ENCODE results near the gene SPTBN1.

Gene SPTBN1

DNA sequence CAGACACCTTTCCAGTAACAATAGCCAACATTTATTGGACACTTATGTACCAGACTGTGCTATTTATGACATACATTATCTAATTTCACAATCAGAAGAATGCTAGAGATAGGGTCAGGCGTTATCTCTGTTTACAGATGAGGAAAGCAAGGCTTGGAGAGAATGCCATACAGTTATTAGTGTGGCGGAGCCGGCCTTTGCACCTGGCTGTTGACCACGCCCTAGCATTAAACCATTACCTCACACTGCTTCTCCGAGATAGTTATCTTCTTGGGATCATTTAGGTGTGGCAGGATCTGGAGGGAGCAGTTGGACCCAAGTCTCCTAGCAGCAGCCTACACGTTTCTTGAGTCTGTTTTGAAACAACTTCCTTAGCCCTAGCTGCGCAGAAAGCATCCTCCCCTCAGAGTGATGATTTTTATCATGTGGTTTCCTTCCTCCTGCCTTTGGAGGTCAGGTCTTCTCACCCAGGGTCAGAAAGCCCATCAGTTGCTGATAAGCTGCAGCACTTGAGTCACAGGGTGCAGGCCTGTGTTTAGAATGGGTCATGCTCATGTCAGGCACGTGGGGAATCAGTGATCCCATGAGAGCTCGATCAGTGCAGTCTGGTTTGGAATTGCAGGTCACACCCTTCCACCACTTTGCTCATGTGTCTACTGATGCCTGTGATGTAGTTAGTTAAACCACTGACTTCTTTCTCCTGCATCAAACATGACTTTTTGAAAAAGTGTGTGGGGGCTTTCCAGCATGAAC is 118.2 kb downstream of the SPTBN1 start:
- DNase-seq (ENCODE audit: low spot score) = no peak

DNA sequence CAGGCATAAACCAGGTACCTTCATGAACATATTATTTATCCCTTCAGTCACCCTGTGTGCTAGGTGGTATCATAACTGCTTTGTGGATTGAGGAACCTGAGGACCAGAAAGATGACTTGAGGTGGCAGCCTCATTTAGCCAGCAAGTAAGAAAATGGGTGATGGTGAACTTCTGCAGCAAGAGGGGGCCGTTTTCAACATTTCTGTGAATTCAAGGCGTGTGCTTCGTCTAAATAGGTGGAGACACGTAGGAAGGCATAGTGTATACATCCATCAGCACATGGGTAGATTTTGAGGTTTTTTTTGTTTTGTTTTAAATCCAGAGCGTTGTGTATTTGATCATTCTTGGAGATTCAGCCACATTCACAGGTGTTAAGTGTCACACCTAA is 118.7 kb downstream of the SPTBN1 start:
- DNase-seq (ENCODE audit: low spot score) = no peak

DNA sequence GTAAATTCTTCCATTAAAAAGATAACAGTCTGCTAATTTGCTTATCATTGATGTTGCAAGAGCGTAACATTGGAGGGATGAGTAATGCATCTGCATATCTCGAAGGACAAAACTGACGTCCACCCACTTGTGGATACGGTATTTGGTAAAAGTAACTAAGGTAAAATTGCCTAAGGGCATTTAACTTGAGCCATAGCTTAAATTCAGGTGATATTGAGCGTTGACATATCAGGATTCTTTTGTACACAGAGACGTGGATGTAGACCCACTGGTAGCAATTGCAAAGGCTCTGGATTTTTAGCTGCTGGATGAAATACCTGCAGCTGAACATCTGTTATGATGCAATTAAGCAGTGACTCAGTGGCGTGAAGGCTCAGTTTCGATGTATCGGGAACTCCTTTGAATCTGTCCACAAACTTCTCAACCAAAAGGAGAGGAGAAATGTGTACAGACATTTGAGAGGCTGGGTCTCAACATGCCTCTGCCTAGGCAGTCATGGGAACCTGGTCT is 119.3 kb downstream of the SPTBN1 start:
- no peak for DNase-seq (ENCODE audit: low spot score)

DNA sequence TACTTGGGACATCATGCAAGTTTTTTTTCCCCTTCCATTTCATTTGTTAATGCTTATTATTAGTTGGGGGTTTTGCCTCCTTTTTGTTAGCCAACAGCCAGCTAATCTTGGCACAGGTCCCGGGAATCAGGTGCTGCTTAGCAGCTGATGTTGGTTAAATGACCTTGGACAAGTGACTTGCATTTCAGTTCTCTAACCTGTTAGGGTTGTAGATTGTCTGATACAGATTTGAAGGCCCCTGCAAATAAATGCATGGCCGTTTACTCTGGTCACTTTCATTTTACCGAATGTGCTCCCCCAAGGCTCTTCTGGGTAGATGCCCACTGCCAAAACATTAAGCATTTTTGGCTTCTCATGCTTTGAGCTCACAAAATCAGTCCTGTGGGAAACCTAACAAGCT is 120.9 kb downstream of the SPTBN1 start:
- no peak for DNase-seq (ENCODE audit: low spot score)

DNA sequence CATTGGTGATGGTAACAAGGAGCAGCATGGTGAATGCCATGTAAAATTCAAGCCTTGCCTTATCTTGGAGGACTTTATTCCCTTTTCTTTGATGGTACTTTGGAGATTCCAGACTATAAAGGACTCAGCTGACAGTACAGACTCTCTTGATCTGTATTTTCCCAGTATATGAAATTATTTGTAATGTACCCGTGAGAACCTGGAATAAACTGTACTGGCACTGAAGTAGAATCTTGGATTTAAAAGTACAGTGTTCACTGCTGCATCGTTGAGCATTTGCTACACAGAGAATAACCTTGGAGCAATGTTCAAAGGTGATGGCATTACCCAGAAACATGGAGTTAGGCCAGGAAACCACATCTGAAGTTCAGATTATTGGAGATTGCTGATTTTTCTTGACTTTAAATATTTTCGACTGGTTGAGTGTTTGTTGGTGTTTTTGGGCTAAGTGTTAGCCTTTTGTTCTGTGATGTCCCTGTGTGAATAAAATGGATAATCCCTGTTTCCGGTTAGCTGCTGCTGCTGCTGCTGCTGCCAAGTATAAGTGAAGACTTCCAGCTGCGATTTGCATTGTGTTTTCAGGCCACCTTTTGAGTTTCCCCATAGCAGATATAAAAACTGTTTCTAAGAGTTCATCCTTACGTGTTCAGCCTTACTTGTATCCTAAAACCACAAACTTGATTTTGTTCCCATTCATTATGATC is 122.0 kb downstream of the SPTBN1 start:
- DNase-seq (ENCODE audit: low spot score) = no peak

DNA sequence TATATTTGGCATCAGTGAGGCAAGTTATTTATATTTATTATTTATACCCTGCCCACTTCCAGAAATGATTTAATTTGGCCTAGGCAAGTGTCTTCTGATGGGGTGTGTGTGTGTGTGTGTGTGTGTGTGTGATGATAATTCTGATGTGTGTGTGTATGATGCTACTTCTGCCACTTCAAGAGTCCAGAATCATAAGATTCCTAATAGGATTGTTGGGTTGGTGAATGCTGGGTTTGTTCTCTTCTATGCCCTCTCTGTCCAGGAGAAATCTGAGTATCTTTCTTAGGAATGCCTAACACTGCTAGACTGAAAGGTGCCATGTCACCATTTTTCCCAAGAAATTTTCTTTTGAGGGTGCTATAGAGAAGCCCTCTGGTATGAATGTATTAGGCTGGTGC is 122.5 kb downstream of the SPTBN1 start:
- DNase-seq (ENCODE audit: low spot score) = no peak

DNA sequence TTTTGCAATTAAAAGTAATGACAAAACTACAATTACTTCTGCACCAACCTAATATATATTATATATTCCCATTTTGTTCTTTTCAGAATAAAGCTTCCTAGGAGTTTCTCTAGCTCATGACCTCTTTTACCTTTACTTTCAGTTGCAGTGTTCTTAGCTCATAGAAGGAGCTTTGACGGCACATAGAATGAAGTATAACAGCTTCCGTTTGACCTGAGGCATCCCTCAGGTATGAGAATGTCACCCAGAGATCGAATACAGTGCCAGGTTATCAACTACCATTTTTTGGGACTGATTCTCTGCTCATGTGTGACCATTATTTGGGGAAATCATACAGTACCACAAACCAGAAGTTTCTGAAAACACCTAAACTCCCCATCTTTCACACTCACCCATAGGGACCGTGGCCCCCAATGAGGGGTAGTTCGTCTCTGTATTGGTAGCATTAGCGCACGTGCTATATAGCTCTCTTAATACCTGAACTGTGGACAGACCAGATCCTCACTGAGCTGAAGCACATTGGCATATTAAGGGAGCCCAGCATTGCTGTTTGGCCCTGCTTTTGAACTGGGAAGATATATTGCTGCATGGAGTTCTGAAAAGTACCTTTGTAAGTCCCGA is 123.0 kb downstream of the SPTBN1 start:
- DNase-seq (ENCODE audit: low spot score) = no peak

DNA sequence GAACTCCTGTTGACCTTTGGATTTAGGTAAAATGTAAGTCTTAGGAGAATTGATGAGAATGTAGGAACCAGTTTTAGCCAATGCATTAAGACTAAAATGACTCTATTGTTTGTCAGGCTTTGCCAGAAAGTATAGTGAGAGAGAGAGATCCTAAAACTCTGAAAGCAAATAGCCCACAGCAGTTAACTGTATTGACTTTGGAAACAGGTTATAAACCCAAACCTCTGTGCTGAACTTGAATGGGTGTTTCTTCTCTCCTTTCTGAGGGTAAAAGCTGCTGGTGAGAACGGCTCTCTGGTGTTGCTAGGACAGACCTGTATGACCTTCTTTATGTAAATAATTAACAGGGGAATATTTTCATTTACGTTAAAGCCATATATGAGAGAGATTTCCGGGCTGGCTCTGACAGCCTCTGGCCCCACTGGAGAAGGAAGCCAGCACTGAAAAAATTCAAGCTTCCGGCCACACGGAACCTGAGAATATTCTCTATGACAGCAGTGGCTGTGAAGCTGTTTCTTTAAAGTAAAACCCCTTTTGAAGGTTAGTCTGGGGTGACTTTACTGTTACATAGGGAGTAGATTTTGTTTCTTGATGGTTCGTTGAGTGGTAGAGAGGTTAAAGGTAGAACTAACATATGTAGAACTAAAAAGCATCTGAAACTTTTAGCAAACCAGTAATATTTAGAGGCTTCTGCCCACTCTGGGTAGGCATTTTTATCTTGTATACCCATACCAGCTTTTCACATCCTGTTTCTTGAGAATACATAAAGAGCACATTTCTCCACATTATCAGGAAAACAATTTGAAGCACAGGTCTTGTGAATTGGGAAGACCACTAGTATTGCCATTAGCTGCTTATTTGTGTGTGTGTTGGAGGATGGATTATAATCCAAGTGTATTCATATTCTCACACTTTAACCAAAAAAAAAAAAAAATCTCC is 123.8 kb downstream of the SPTBN1 start:
- no peak for DNase-seq (ENCODE audit: low spot score)

DNA sequence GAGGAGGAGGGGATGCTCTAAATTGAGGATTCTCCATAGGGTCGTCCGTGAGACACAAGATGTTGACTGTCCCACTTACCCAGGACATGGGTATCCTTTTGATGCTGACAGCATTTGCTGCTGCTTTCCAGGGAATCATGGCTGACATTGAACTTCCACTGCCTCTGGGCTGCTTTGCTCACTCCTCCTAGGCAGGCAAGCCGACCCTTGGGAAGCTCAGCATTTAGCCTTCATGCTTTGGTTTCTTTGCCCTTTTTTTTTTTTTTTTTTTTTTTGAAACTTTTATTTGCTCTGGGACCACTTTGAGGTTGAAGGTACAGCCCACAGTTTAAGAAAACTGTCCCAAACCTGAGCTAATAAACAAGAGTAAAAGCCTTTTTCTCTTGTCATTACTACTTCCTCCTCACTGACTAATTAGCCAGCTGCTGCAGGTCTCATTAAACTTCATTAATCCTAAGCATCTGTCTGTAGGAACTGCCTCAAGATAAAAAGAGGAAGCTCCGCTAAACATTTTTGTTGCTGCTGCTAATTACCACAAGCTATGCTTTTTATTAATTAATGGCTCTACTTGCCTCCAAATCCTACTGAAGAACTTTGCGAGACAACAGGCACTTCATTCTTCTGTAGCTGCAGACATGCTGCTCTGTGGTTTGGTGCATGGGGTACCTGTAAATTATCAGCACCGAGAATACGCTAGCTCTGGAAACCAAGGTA is 125.4 kb downstream of the SPTBN1 start:
- DNase-seq (ENCODE audit: low spot score) = no peak

DNA sequence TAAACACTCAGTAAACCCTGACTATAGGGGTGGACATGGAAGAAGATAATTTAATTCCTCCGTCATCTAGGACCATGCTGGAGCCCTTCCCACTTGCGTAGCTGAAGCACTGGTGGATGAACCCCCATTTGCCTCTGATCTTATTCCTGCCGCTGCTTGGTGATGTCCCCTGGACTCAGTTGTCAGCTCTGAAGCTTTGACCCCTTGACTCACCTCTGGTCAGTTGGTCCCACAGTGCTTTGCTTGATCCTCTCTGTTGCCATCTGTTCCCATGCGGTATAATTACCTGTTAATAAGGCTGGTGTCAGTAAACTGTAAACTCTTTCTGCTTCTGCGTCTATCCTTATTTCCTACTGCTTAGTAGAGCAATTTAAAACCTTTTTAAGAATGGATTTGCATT is 126.9 kb downstream of the SPTBN1 start:
- no peak for DNase-seq (ENCODE audit: low spot score)

DNA sequence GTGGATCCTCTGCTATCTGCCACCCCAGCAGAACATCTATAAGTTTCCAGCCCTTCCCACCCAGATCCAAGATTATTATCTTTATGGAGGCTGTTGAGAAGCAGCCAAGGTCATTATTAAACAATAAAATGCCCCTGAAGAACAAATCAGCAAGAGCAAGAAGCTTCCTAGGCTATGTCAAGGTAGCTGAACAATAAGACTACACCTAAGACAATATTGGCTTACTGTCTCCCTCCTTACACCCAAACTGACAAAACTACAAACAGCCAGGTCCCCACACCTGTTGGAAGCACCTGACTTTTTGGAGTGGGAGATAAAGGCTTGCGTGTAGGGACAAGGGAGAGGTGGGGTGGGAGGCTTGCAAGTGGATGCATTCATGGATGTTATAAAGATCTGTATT is 128.5 kb downstream of the SPTBN1 start:
- DNase-seq (ENCODE audit: low spot score) = no peak

DNA sequence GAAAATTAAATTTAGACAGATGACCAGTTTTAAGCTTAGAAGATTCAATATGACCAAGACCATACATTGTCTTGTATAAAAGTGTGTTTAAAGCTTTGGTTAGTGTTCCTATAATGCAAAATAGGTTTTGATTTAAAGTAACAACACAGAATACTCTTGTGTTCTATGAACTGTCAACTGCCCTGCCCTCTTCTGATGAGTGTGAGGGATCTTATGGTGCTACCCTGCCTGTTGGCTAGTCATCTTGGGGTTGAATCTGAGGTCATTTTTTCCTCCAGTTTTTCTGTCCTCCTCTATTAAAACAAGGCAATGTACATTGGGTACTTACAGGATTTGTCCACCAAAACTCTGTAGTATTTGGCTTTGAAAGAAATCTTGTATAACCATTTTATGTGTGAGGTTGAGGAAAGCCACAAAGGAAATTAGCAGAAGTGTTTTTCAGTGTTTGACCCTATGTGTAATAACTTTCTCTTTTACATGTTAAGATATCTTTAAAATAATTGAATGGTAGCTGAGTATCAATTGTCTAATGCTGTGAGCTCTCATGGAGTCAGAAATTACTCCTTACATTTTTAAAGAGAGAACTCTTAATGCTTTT is 129.1 kb downstream of the SPTBN1 start:
- no peak for DNase-seq (ENCODE audit: low spot score)

DNA sequence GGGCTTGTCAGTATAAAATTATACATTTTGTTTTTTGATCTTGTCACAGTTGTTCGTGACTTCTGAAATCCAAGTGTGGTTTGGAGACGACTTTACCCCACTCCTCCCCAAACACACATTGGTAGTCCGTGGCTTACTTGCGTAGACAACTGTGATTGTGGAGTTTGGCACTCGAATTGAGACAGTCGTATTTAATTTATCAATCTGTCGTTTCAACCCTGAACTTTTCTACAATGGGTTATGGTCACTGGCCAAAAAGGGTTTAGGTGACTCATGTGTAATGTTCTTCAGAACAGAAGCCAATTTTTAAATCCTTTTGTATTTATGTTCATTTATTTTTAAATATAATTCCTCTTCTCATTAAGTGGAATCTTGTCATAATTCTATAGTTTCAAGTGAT is 129.9 kb downstream of the SPTBN1 start:
- DNase-seq (ENCODE audit: low spot score) = no peak

DNA sequence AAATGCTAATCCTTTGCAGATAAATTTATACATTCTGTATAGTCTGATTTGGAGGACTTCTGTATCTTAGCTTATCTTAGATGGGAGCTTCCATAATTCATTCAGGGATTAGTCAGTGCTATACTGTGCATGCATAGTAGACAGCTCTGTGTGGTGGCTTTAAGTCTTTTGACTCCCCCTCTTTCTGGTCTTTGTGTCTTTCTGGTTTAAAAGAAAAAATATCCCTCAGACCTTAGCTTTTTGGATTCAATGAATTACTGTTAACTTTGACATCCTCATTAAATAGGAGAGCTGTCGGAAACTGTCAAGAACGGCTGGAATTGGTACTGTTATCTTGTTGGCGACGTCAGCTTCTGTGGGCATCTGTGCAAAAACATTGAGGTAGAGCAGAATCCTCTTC is 130.4 kb downstream of the SPTBN1 start:
- DNase-seq (ENCODE audit: low spot score) = no peak

DNA sequence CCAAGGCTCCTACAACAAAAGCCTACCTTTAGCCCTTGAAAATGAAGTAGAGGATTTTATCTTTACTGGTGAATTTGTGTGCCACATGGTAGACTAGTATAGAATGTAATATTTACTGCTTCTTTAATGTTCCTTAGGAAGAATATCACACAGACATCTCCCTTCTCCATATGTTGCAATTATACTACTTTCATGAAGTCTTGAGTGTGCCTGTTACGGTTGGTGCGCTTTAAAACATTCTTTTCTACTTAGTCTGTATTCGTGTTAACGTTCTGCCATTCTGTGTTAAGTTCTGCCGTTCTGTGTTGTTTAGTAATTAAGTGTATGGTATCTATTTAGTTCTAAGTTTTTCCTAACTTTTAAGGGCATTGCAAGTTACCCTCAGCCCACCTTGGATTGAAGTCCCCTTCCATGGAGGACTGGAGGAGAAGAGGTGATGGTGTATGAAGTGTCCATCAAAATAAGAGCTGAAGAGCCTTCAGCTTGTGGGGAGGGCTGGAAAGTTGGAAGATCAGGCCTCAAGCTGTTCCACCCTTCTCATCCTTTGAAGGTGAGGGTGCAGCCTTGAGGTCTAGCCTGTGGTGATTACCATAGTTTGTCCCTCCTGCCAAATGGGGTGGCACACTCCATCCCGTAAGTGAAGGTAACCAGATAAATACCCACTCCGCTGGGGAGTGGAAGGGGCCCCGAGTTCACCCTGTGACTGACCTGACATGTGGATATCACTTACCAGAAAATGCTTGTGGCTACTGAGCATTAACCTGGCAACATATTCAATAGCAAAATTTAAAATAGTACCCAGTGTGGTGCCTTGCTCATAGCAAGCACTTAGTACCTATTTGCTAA is 131.3 kb downstream of the SPTBN1 start:
- DNase-seq (ENCODE audit: low spot score) = no peak

DNA sequence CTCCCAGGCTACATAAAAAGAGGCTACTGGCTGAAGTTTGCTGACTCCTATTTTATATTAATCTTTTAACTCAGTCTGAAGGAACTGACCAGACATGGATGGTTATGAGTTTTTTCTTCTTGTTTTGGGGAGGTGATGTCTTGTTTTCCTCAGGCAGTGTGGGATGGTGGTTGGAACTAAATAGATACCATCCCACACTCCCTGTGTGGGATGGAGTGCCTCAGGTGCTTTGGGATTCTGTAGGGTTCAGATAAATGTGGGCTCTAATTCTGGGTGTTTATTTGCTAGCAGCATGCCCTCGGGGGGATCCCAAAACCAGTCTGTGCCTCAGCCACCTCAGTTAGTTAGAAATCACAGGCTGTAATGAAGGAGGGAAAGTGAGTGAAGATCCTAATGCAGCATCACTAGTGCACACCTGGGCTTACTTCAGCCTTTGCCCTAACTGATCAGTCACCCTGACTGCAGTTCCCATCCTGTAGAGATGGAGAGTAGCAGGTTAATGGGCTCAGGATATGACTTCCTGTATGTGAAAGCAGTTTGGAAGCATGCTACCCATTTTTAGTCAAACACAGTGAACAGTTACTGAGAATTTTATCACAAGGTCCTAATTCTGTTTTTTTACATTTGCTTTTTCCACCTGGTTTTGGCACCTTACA is 132.2 kb downstream of the SPTBN1 start:
- DNase-seq (ENCODE audit: low spot score) = no peak

DNA sequence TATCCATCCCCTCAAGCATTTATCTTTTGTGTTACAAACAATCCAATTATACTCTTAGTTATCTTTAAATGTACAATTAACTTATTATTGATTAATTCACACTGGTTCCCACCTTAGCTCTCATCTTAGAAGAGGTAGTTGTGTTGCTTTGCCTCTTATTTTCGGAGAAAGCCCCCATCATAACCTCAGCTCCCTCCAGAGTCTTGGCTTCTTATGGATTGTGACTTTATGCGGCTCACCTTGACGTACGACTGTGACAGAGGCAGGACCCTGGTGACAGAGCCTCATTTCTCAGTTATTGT is 132.9 kb downstream of the SPTBN1 start:
- no peak for DNase-seq (ENCODE audit: low spot score)

DNA sequence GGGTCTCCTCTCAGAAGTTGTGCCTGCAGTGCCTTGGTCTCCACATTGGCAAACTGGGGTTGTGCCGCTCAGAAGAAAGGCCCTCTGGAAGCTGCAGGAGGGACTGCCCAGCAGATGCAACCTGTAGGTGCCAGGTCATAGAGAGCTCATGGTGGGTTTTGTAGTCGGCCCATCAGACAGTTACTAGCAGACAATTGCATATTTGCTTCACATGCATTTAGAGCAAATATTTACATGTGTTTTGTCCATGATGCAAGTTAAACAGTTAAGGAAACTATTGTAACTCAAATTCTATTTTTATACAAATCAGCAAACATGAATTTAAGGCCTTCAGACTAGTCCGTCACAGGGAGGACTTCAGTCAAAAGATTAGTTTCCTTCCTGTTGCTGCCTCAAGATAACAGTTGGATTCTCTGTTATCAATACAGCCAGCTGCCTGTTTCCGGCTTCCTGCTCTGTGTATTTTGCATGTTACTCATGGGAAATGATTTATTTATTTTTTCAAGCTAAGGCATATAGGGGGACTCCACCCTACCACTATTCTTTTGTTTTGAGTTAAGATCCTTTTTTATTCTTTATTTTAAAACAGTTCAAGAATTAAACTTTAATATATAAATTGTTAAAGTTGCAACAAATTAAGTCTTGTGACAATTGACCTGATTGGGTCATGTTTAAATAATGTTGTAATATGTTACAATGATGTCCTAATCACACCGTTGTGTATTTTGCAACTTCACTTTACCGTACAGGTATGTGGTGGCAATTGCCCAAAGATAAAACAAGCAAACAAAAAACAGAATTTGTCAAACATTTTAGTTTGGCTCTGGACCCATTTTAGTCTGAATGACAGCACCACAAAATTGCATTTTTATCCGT is 133.5 kb downstream of the SPTBN1 start:
- DNase-seq (ENCODE audit: low spot score) = no peak

All from AG08395 (cell line).